ENCODE data around the gene NFATC1.

- no peak for TF ChIP-seq ZFX (IDR thresholded peaks at IDR 0.05)
- TF ChIP-seq CTCF (conservative IDR thresholded peaks at IDR 0.05), result no peak
These were observed 114.4 kb downstream of the NFATC1 start for GRCh38 chr18:79510046-79510685.

Data from C4-2B (cell line).